OCI-LY1 (cell line): ENCODE measurements around the gene CDH2.

Experiments
- H2AFZ ChIP-seq: fragments of 200-600 bp; sonication (generic), shearing (Covaris generic); 2 replicates; pipeline ENCODE4 v1.6.0; 2014; ENCODE audit warnings: antibody characterized with exemption, mild to moderate bottlenecking, low read length
- H3F3A ChIP-seq: fragments of 200-600 bp; sonication (generic), shearing (Covaris generic); 2 replicates; pipeline ENCODE4 v1.6.0; 2014; ENCODE audit warnings: mild to moderate bottlenecking, antibody characterized with exemption, low read length, moderate library complexity; ENCODE audit not compliant: insufficient read depth
- H3K27ac ChIP-seq: fragments of 200-600 bp; sonication (generic); 2 replicates; pipeline ENCODE4 v1.5.1; 2014; ENCODE audit warnings: low read length, mixed run types, mild to moderate bottlenecking, low read depth; ENCODE audit not compliant: poor library complexity, severe bottlenecking
- H3K27me3 ChIP-seq: fragments of 200-600 bp; sonication (generic); 2 replicates; pipeline ENCODE4 v1.6.0; 2014; ENCODE audit warnings: antibody characterized with exemption, mild to moderate bottlenecking, low read length, moderate library complexity; ENCODE audit not compliant: insufficient read depth
- H3K36me3 ChIP-seq: fragments of 200-600 bp; sonication (generic); 2 replicates; pipeline ENCODE4 v1.6.1; 2014; ENCODE audit warnings: mild to moderate bottlenecking, antibody characterized with exemption, low read length, moderate library complexity, mixed read lengths; ENCODE audit not compliant: insufficient read depth
- H3K4me1 ChIP-seq: fragments of 200-600 bp; sonication (generic); 2 replicates; pipeline ENCODE4 v1.5.1; 2014; ENCODE audit warnings: mild to moderate bottlenecking, low read length, moderate library complexity; ENCODE audit not compliant: insufficient read depth, severe bottlenecking
- H3K4me2 ChIP-seq: fragments of 200-600 bp; sonication (generic), shearing (Covaris generic); 2 replicates; pipeline ENCODE4 v1.6.1; 2014; ENCODE audit warnings: low read length
- H3K4me3 ChIP-seq: fragments of 200-600 bp; sonication (generic); 2 replicates; pipeline ENCODE4 v1.5.1; 2014; ENCODE audit warnings: low read length, low read depth, mild to moderate bottlenecking, mixed read lengths; ENCODE audit not compliant: poor library complexity, severe bottlenecking
- H3K79me2 ChIP-seq: fragments of 200-600 bp; shearing (Covaris generic); 2 replicates; pipeline ENCODE4 v1.6.1; 2016; ENCODE audit warnings: mixed run types, low read length, mixed read lengths; ENCODE audit not compliant: insufficient read depth
- H3K9ac ChIP-seq: fragments of 200-600 bp; sonication (generic), shearing (Covaris generic); 2 replicates; pipeline ENCODE4 v1.6.1; 2014; ENCODE audit warnings: mild to moderate bottlenecking, low read length, mixed read lengths
- H3K9me2 ChIP-seq: fragments of 200-600 bp; sonication (generic), shearing (Covaris generic); 2 replicates; pipeline ENCODE4 v1.6.1; 2014; ENCODE audit warnings: low read depth, mild to moderate bottlenecking, low read length, mixed read lengths
- H3K9me3 ChIP-seq: fragments of 200-600 bp; shearing (Covaris generic); 2 replicates; pipeline ENCODE4 v1.6.1; 2014; ENCODE audit warnings: low read length, mixed read lengths
- H4K20me1 ChIP-seq: fragments of 200-600 bp; sonication (generic), shearing (Covaris generic); 2 replicates; pipeline ENCODE4 v1.6.0; 2016; ENCODE audit warnings: mild to moderate bottlenecking, low read length; ENCODE audit not compliant: insufficient read depth
- EZH2 ChIP-seq: fragments of 200-600 bp; sonication (generic), shearing (Covaris generic); IDR thresholded peaks from 2 replicates; pipeline ENCODE4 v1.8.0; 2017; ENCODE audit warnings: borderline replicate concordance, mixed run types, mild to moderate bottlenecking, antibody characterized with exemption, low read length, moderate library complexity, mixed read lengths
- TF ChIP-seq, protein P1 (sequence below): fragments of 200-600 bp; sonication (generic), shearing (Covaris generic); IDR thresholded peaks from 2 replicates; pipeline ENCODE4 v1.5.1; 2017; ENCODE audit warnings: mild to moderate bottlenecking, antibody characterized with exemption, low read length, moderate library complexity, mixed read lengths

CDH2 gene

DNA sequence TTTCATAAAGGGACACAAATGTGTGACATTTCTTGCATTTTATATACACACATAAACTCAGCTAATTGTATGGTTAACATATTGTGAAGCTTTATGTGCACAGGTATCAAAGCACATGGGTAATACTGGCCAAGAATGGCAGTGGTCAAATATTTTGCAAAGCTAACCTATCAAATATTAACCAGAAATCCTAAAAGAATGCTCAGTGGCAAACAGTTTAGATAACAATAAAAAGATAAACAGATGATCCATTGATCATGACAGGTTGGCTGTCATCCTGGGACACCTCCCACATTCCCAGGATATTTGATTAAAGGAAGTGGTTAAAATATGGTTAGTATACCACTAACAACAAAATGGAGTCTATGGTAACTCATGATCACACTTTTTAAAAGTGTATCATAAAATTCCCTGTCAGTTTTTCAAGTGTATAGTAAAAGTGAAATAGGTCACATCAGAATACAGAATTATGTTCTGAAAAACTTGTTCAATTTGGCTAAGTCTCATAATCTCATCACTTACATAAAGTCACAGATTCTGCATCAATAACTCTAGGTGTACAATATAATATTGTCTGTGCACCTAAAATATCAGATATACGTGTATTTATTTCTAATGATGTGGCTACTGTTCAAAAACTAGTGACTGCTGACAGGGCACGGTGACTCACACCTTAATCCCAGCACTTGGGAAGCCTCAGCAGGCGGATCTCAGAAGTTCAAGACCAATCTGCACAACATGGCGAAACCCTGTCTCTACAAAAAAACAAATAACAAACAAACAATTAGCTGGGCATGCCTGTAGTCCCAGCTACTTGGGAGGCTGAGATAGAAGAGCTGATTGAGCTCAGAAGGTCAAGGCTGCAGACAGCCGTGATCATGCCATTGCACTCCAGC, 48.9 kb downstream of the CDH2 start:
- no peak overlapping the region for H3K27ac ChIP-seq
- H3K9ac ChIP-seq: no peak overlapping the region
- no peaks in the 10 kb centered on the region for H3K9me3 ChIP-seq
- TF ChIP-seq, protein P1, sequence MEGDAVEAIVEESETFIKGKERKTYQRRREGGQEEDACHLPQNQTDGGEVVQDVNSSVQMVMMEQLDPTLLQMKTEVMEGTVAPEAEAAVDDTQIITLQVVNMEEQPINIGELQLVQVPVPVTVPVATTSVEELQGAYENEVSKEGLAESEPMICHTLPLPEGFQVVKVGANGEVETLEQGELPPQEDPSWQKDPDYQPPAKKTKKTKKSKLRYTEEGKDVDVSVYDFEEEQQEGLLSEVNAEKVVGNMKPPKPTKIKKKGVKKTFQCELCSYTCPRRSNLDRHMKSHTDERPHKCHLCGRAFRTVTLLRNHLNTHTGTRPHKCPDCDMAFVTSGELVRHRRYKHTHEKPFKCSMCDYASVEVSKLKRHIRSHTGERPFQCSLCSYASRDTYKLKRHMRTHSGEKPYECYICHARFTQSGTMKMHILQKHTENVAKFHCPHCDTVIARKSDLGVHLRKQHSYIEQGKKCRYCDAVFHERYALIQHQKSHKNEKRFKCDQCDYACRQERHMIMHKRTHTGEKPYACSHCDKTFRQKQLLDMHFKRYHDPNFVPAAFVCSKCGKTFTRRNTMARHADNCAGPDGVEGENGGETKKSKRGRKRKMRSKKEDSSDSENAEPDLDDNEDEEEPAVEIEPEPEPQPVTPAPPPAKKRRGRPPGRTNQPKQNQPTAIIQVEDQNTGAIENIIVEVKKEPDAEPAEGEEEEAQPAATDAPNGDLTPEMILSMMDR: no peak
- TF ChIP-seq EZH2: no peak
- no peaks in the 10 kb centered on the region for H4K20me1 ChIP-seq
- no peak overlapping the region for H2AFZ ChIP-seq
- H3K4me3 ChIP-seq: no peak overlapping the region
- H3K27me3 ChIP-seq: no peaks in the 10 kb centered on the region
- no peaks in the 10 kb centered on the region for H3K79me2 ChIP-seq
- H3K4me2 ChIP-seq: no peak overlapping the region
- H3K4me1 ChIP-seq: no peaks in the 10 kb centered on the region
- no peaks in the 10 kb centered on the region for H3F3A ChIP-seq
- H3K9me2 ChIP-seq: no peaks in the 10 kb centered on the region
- H3K36me3 ChIP-seq: no peaks in the 10 kb centered on the region

DNA sequence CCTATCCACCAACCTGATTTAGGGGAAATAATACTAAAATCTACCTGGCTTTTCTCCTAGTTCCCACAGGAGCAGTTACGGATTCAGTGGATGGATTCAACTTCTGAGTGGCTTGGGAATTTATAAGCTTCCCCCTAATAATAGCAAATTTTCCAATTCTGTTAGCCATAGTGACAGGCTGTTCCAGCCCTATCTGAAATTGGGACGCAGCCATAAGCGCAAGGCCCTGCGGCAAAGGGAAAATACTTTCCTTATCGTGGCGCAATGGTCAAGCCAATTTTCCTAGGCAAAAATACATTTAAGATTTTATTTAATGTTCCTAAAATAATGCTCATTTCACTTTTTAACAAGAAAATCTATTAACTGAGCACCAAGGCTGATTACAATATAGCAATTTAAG, 49.7 kb downstream of the CDH2 start:
- Histone ChIP-seq H3F3A (no peaks in the 10 kb centered on the region), H3K27me3 (no peaks in the 10 kb centered on the region), H3K9me3 (no peaks in the 10 kb centered on the region), H3K79me2 (no peaks in the 10 kb centered on the region), H3K9me2 (no peaks in the 10 kb centered on the region), H3K9ac (no peak overlapping the region), H3K36me3 (no peaks in the 10 kb centered on the region), H3K4me1 (no peaks in the 10 kb centered on the region), H3K4me2 (no peak overlapping the region), H2AFZ (no peak overlapping the region), H4K20me1 (no peaks in the 10 kb centered on the region), H3K4me3 (no peak overlapping the region), H3K27ac (no peak overlapping the region)
- TF ChIP-seq, protein P1: no peak
- no peak for TF ChIP-seq EZH2

- no peaks in the 10 kb centered on the region for H3K36me3 ChIP-seq
- H3K4me3 ChIP-seq: no peak overlapping the region
- TF ChIP-seq EZH2: no peak
- TF ChIP-seq, protein P1: no peak
- no peak overlapping the region for H3K4me2 ChIP-seq
- H3K27ac ChIP-seq: no peak overlapping the region
- no peaks in the 10 kb centered on the region for H3K79me2 ChIP-seq
- no peak overlapping the region for H2AFZ ChIP-seq
- H3F3A ChIP-seq: no peaks in the 10 kb centered on the region
- H3K27me3 ChIP-seq: no peaks in the 10 kb centered on the region
- no peaks in the 10 kb centered on the region for H3K9me3 ChIP-seq
- no peak overlapping the region for H3K9ac ChIP-seq
- H3K9me2 ChIP-seq: no peaks in the 10 kb centered on the region
- no peaks in the 10 kb centered on the region for H4K20me1 ChIP-seq
- H3K4me1 ChIP-seq: no peaks in the 10 kb centered on the region
These were observed 50.2 kb downstream of the CDH2 start for GRCh38 chr18:28126768-28127167.
